Hepatocyte (in vitro differentiated cells): ENCODE results near the gene CD70. TPM values are rescaled to one million over a fixed set of nuclear protein-coding genes. Genes with fewer than 3 reads are reported as not detected.
A peak's percentile ranks its signal among the peaks of the same experiment; 100 is the strongest.

Experiments used
- DNase-seq: peaks from one replicate; pipeline ENCODE4 v3.0.0-alpha.2; 2016; ENCODE audit warnings: low spot score
- H2AFZ ChIP-seq: fragments of 200-600 bp; sonication (generic); 2 replicates; pipeline ENCODE4 v1.6.0; 2016; ENCODE audit warnings: antibody characterized with exemption, mild to moderate bottlenecking
- H3K27ac ChIP-seq: fragments of 200-600 bp; sonication (generic); 2 replicates; pipeline ENCODE4 v1.5.1; 2016; ENCODE audit warnings: mild to moderate bottlenecking
- H3K27me3 ChIP-seq: fragments of 200-600 bp; sonication (generic); 2 replicates; pipeline ENCODE4 v1.6.1; 2016
- H3K36me3 ChIP-seq: fragments of 200-600 bp; sonication (generic); replicated peaks from 2 replicates; pipeline ENCODE4 v1.5.1; 2016; ENCODE audit warnings: low read depth; ENCODE audit not compliant: insufficient read depth
- H3K4me1 ChIP-seq: fragments of 200-600 bp; sonication (generic); 2 replicates; pipeline ENCODE4 v1.5.1; 2016; ENCODE audit warnings: mild to moderate bottlenecking, moderate library complexity; ENCODE audit not compliant: insufficient read depth
- H3K4me2 ChIP-seq: fragments of 200-600 bp; sonication (generic); 2 replicates; pipeline ENCODE4 v1.6.0; 2016
- H3K4me3 ChIP-seq: fragments of 200-600 bp; sonication (generic); 2 replicates; pipeline ENCODE4 v1.5.1; 2016; ENCODE audit warnings: mild to moderate bottlenecking
- H3K79me2 ChIP-seq: fragments of 200-600 bp; sonication (generic); 2 replicates; pipeline ENCODE4 v1.6.0; 2017; ENCODE audit warnings: mild to moderate bottlenecking
- H3K9me2 ChIP-seq: fragments of 200-600 bp; sonication (generic); replicated peaks from 2 replicates; pipeline ENCODE4 v1.6.0; 2017; ENCODE audit warnings: mild to moderate bottlenecking; ENCODE audit not compliant: insufficient read depth
- H3K9me3 ChIP-seq: fragments of 200-600 bp; sonication (generic); 2 replicates; pipeline ENCODE4 v1.5.1; 2016; ENCODE audit warnings: low read depth, mild to moderate bottlenecking
- H4K20me1 ChIP-seq: fragments of 200-600 bp; sonication (generic); 2 replicates; pipeline ENCODE4 v1.6.0; 2016; ENCODE audit warnings: mild to moderate bottlenecking; ENCODE audit not compliant: insufficient read depth, poor library complexity, severe bottlenecking
- CTCF ChIP-seq: fragments of 200-600 bp; sonication (generic); IDR thresholded peaks from 2 replicates; pipeline ENCODE4 v1.5.1; 2016; ENCODE audit warnings: antibody characterized with exemption, mild to moderate bottlenecking; ENCODE audit not compliant: poor library complexity
- EZH2 ChIP-seq: fragments of 200-600 bp; sonication (generic); IDR thresholded peaks from 2 replicates; pipeline ENCODE4 v1.6.1; 2016; ENCODE audit warnings: antibody characterized with exemption, mild to moderate bottlenecking, borderline replicate concordance
- EZH2phosphoT487 ChIP-seq: fragments of 200-600 bp; sonication (generic); IDR thresholded peaks from one replicate; pipeline ENCODE4 v1.6.1; 2018; ENCODE audit warnings: antibody characterized with exemption, mild to moderate bottlenecking, low read depth, moderate library complexity; ENCODE audit not compliant: unreplicated experiment, severe bottlenecking
- WGBS: methylation state at CpG from one replicate; pipeline ENCODE4 v1.1.6; 2016; ENCODE audit warnings: low lambda C conversion rate; ENCODE audit errors: missing lambda C conversion rate; 5-methylcytosine and 5-hydroxymethylcytosine counted together
- polyA plus RNA-seq: library from polyadenylated mRNA; unstranded; fragments of >200 nt; fragmentation: Nextera tagmentation; extraction: Ambion mirVana; gene quantifications from 2 replicates; pipeline ENCODE4 v1.2.1, GENCODE V29; 2016
- total RNA-seq: library from RNA; depleted of rRNA; stranded (reverse); fragments of >200 nt; gene quantifications from 2 replicates; pipeline ENCODE4 v1.2.3, GENCODE V29; 2014

Gene CD70
- total and polyA plus RNA-seq, 2 experiments from 2014 or later: not detected

- Histone ChIP-seq H3K9me2 (no peaks in the 10 kb centered on the region), H2AFZ (no peak overlapping the region), H3K4me2 (no peak overlapping the region), H3K9me3 (no peaks in the 10 kb centered on the region), H3K27ac (no peak overlapping the region), H3K36me3 (no peaks in the 10 kb centered on the region), H3K4me3 (no peak overlapping the region), H3K27me3 (peaks cover 44% of the 10 kb centered on the region), H4K20me1 (no peaks in the 10 kb centered on the region), H3K4me1 (no peaks in the 10 kb centered on the region), H3K79me2 (no peaks in the 10 kb centered on the region)
- TF ChIP-seq CTCF (no peak), EZH2phosphoT487 (no peak), EZH2 (no peak)
- WGBS: 66% methylated on average over 11 of the region's 11 CpGs
- DNase-seq: no peak
These were observed 2.9 kb upstream of the CD70 start for GRCh38 chr19:6593651-6594416.

GRCh38 chr19:6590258-6590826 is 608 bp downstream of the CD70 start:
- H3K36me3 ChIP-seq: no peaks in the 10 kb centered on the region
- no peaks in the 10 kb centered on the region for H4K20me1 ChIP-seq
- no peak overlapping the region for H2AFZ ChIP-seq
- no peak overlapping the region for H3K27ac ChIP-seq
- WGBS: 2% methylated on average over 31 of the region's 31 CpGs
- H3K4me1 ChIP-seq: peaks cover 8% of the 10 kb centered on the region
- no peaks in the 10 kb centered on the region for H3K9me2 ChIP-seq
- no peaks in the 10 kb centered on the region for H3K79me2 ChIP-seq
- no peak for DNase-seq
- H3K27me3 ChIP-seq: peaks cover 79% of the 10 kb centered on the region
- no peak overlapping the region for H3K4me3 ChIP-seq
- TF ChIP-seq EZH2: no peak
- TF ChIP-seq EZH2phosphoT487: no peak
- no peak for TF ChIP-seq CTCF
- peak overlapping the region; percentile 66 for H3K4me2 ChIP-seq
- no peaks in the 10 kb centered on the region for H3K9me3 ChIP-seq

GRCh38 chr19:6589711-6590257 is 1.2 kb downstream of the CD70 start:
- no peaks in the 10 kb centered on the region for H3K36me3 ChIP-seq
- WGBS: 1% methylated on average over 9 of the region's 16 CpGs
- no peak for DNase-seq

More at GRCh38 chr19:6589711-6590257, 1.2 kb downstream of the CD70 start:
- Histone ChIP-seq H4K20me1 (no peaks in the 10 kb centered on the region), H3K9me3 (no peaks in the 10 kb centered on the region), H3K27me3 (peaks cover 80% of the 10 kb centered on the region), H2AFZ (no peak overlapping the region), H3K9me2 (no peaks in the 10 kb centered on the region), H3K4me2 (peak overlapping the region; percentile 66), H3K4me3 (no peak overlapping the region), H3K4me1 (peaks cover 8% of the 10 kb centered on the region), H3K27ac (no peak overlapping the region), H3K79me2 (no peaks in the 10 kb centered on the region)
- no peak for TF ChIP-seq CTCF
- TF ChIP-seq EZH2phosphoT487: no peak
- TF ChIP-seq EZH2: peak; percentile 54
